Right lobe of liver (tissue), 6 donors: ENCODE data around the gene ENOX1. TPM values are rescaled to one million over a fixed set of nuclear protein-coding genes. Genes with fewer than 3 reads are reported as not detected.

Experiments used
- ATAC-seq, 4 donors: fragments of 200-7000 bp; cut with Tn5 transposase; one replicate each; pipeline ENCODE4 v1.9.1; 2020; ENCODE audit warnings: mild to moderate bottlenecking in 4 of 4, moderate library complexity in 4 of 4
- DNase-seq, 3 donors: peaks; one replicate each; pipeline ENCODE4 v3.0.0-alpha.2; 2020
- H3K27ac ChIP-seq, 3 donors: fragments of 200-600 bp; one replicate each; pipeline ENCODE4 v1.8.0; 2022
- H3K27me3 ChIP-seq, 2 donors: fragments of 200-600 bp; one replicate each; pipeline ENCODE4 v1.8.0; 2022
- H3K36me3 ChIP-seq, 4 donors: fragments of 200-600 bp; sonication (generic) in 1 of 4; one replicate each; pipeline versions ENCODE4 v1.5.1 to v1.8.0; 2017 to 2022; ENCODE audit warnings: control low read depth in 1 of 4
- H3K4me1 ChIP-seq, 4 donors: fragments of 200-600 bp; sonication (generic) in 1 of 4; one replicate each; pipeline versions ENCODE4 v1.5.1 to v1.8.0; 2017 to 2022; ENCODE audit warnings: control low read depth in 1 of 4
- H3K4me3 ChIP-seq, 3 donors: fragments of 200-600 bp; one replicate each; pipeline ENCODE4 v1.8.0; 2022
- H3K9me3 ChIP-seq, 4 donors: fragments of 200-600 bp; sonication (generic) in 1 of 4; one replicate each; pipeline versions ENCODE4 v1.5.1 to v1.8.0; 2017 to 2022; ENCODE audit warnings: control low read depth in 1 of 4
- POLR2A ChIP-seq: fragments of 450-650 bp; IDR thresholded peaks from one replicate; pipeline ENCODE4 v1.6.1; 2017; ENCODE audit warnings: antibody characterized with exemption, mild to moderate bottlenecking
- WGBS: methylation state at CpG from one replicate; pipeline ENCODE4 v1.1.6; 2018; ENCODE audit warnings: low coverage, low lambda C conversion rate; ENCODE audit not compliant: insufficient coverage; ENCODE audit errors: missing lambda C conversion rate; 5-methylcytosine and 5-hydroxymethylcytosine counted together
- intact Hi-C, 2 donors: fragments of 100-400 bp; cut with DNase I; formaldehyde crosslinking; loops; one replicate each; pipeline versions ENCODE4 v1.11.2 to v1.14.1; 2022
- total RNA-seq, 6 experiments: library from RNA; depleted of rRNA in 2 of 6; stranded (reverse); fragments of >200 nt in 2 of 6; fragmentation: NEBNext Ultra II Directional in 3 of 6; extraction: Animal tissue kit (Norgen Biotek cat#: 25700) in 3 of 6; gene quantifications; one replicate each; pipeline versions ENCODE4 v1.1.0 to v1.2.4, GENCODE V29; 2016 to 2023
- TF ChIP-seq, protein P1 (sequence below), 4 donors: fragments of 200-600 bp in 3 of 4; fragments of 450-650 bp in 1 of 4; IDR thresholded peaks; one replicate each; pipeline versions ENCODE4 v1.5.1 to v1.8.0; 2016 to 2022; ENCODE audit warnings: antibody characterized with exemption in 4 of 4, mild to moderate bottlenecking in 2 of 4
- donor health status: DM: no; HTN: yes; CAD: no.
- donor health status: DM: no; HTN: no; CAD: no.
- donor health status: DM: no; HTN: no; CAD: no.
- donor health status: DM: no; HTN: yes; CAD: no.
- donor health status: DM: no; HTN: yes; CAD: no.

Gene ENOX1
- total RNA-seq, 6 experiments from 2014 or later, result 0.07 to 0.16 TPM; not detected in 4

DNA sequence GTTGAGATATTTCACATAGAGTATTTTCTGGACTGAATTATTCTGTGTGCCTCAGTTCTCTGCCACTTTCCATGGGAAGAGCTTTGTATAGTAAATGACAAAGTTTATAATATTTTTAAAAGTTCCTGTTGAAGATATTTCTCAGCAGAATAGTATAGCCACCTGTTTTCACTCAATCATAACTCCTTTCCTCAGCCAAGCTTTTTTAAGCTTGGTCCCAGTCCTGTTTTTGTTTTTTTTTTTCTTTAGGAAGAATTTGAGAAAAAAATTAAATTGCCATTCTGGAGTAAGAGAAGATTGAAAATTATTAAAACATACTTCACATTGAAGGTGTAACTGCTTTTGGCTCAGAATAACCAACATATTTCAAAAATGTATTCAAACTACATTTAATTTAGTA lies 55.5 kb downstream of the ENOX1 start:
- TF ChIP-seq, protein P1, sequence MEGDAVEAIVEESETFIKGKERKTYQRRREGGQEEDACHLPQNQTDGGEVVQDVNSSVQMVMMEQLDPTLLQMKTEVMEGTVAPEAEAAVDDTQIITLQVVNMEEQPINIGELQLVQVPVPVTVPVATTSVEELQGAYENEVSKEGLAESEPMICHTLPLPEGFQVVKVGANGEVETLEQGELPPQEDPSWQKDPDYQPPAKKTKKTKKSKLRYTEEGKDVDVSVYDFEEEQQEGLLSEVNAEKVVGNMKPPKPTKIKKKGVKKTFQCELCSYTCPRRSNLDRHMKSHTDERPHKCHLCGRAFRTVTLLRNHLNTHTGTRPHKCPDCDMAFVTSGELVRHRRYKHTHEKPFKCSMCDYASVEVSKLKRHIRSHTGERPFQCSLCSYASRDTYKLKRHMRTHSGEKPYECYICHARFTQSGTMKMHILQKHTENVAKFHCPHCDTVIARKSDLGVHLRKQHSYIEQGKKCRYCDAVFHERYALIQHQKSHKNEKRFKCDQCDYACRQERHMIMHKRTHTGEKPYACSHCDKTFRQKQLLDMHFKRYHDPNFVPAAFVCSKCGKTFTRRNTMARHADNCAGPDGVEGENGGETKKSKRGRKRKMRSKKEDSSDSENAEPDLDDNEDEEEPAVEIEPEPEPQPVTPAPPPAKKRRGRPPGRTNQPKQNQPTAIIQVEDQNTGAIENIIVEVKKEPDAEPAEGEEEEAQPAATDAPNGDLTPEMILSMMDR (IDR thresholded peaks at IDR 0.05), result no peak
- Histone ChIP-seq H3K4me3 (no peak overlapping the region), H3K27ac (no peak overlapping the region), H3K4me1 (no peaks in the 10 kb centered on the region), H3K9me3 (no peaks in the 10 kb centered on the region), H3K36me3 (no peaks in the 10 kb centered on the region), H3K27me3 (no peaks in the 10 kb centered on the region)
- no peak for DNase-seq
- no peak for ATAC-seq
- intact Hi-C loops, result no loop called here

DNA sequence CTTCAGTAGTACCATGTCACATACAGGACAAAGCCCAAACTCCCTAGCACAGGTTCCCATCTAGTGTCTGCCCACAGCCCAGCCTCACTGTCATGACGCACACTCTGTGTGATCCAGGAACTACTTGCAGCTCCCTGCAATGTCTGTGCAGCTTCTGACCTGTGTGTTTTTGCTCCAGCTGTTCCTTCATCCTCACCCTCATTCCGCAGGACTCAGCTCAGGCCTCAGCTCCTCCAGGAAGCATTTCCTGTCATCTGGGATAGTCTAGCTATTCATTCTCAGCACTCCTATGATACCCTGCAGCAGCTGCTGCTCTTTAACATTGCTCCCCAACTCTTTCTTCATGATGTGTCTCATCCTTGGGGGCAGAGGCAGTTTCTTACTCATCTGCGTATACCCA lies 56.1 kb downstream of the ENOX1 start:
- DNase-seq, result no peak
- peak in 1 of 4 donors; percentile 30 for ATAC-seq

DNA sequence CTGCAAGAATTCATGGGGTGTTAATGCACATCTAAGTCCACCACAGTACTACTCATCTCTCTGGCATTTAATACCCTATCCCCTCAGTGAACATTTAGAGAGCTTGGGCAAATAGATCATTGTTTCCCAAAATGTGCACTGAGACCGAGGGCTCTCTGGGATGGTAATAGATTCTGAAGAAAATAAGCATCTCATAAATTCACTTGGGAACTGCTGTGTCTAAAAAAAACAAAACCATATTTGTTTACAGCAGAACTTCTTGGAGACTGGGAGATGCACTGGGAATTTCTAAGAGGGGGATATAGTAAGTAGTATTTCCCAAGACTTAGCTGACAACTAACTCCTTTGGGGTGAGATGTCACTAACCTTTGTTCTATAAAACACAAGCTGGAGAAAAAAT lies 58.4 kb downstream of the ENOX1 start:
- Histone ChIP-seq H3K4me1 (no peaks in the 10 kb centered on the region), H3K27me3 (no peaks in the 10 kb centered on the region), H3K4me3 (no peak overlapping the region), H3K9me3 (no peaks in the 10 kb centered on the region), H3K27ac (no peak overlapping the region), H3K36me3 (no peaks in the 10 kb centered on the region)
- DNase-seq, result no peak
- ATAC-seq, result no peak
- intact Hi-C loops, result no loop called here
- TF ChIP-seq, protein P1 (IDR thresholded peaks at IDR 0.05), result no peak
- TF ChIP-seq POLR2A, result no peak
- WGBS, result 89% methylated on average over 1 of the region's 1 CpG

More for the DNA sequence above, 56.1 kb downstream of the ENOX1 start:
- WGBS, result 70% methylated on average over 2 of the region's 3 CpGs
- no peaks in the 10 kb centered on the region for H3K27me3 ChIP-seq
- no peak overlapping the region for H3K27ac ChIP-seq
- H3K4me1 ChIP-seq, result no peaks in the 10 kb centered on the region
- H3K36me3 ChIP-seq, result no peaks in the 10 kb centered on the region
- TF ChIP-seq, protein P1 (IDR thresholded peaks at IDR 0.05), result no peak
- no peak for TF ChIP-seq POLR2A
- intact Hi-C loops, result no loop called here
- H3K4me3 ChIP-seq, result no peak overlapping the region
- no peaks in the 10 kb centered on the region for H3K9me3 ChIP-seq

DNA sequence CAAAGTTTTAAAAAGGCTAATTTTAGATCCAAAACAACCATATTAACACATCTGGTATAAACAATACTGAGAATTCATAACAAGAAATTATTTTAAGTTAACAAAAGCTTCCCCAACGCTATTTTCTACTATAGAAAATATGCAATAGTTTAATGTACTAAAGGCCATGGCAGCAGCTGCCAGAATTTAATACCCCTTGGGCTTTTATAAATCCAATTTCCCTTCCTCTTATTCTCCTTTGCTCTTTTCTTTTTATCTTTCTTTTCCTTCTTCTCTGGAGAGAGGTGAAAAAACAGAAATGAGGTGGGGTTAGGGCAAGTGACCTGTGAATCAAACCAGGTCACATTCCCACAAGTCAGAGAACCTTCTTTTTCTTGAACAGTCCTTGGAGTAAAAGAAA lies 58.9 kb downstream of the ENOX1 start:
- 56% methylated on average over 1 of the region's 1 CpG for WGBS
- TF ChIP-seq, protein P1 (IDR thresholded peaks at IDR 0.05), result no peak
- no peak for TF ChIP-seq POLR2A
- intact Hi-C loops, result no loop called here
- no peaks in the 10 kb centered on the region for H3K36me3 ChIP-seq
- H3K9me3 ChIP-seq, result no peaks in the 10 kb centered on the region
- no peak for ATAC-seq
- H3K27me3 ChIP-seq, result no peaks in the 10 kb centered on the region
- DNase-seq, result no peak
- no peak overlapping the region for H3K27ac ChIP-seq
- H3K4me1 ChIP-seq, result no peaks in the 10 kb centered on the region
- no peak overlapping the region for H3K4me3 ChIP-seq

DNA sequence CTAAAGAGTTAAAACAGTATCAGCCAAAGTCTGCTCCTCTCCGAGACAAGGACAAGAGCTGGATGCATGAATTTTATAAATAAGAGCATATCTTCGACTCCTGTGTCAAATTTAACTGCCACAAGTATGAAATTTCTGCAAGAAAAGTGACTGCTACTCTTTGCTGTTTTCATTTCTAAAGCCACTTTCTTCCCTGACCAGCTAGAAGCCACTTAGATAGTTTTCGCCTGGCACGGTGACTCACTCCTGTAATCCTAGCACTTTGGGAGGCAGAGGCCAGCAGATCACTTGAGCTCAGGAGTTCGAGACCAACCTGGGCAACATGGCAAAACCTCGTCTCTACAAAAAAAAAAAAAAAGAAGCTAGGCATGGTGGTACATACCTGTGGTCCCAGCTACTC lies 61.3 kb downstream of the ENOX1 start:
- intact Hi-C loops, result no loop called here
- Histone ChIP-seq H3K27me3 (no peaks in the 10 kb centered on the region), H3K9me3 (no peaks in the 10 kb centered on the region), H3K4me3 (no peak overlapping the region), H3K36me3 (no peaks in the 10 kb centered on the region), H3K4me1 (no peaks in the 10 kb centered on the region), H3K27ac (no peak overlapping the region)
- WGBS, result 56% methylated on average over 6 of the region's 6 CpGs
- TF ChIP-seq, protein P1 (IDR thresholded peaks at IDR 0.05), result no peak
- TF ChIP-seq POLR2A, result no peak
- ATAC-seq (no peak), DNase-seq (no peak)
